ENCODE data around the gene FAM50B.

DNA sequence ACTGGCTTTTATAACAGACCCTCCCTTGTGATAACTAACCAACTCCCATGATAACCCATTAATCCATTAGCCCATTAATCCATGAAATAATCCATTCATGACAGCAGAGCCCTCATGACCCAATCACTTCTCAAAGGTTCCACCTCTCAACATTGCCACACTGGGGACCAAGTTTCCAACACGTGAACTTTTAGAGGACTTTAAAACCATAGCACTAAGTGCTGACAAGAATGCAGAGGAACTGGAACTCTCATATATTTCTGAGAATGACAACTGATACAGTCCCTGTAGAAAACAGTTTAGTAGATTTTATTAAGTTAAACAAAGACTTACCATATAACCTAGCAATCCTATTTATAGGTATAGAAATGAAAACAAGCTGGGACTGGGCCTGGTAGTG lies 11.4 kb upstream of the FAM50B start:
- peak in 1 of 2 donors; percentile 12 for TF ChIP-seq RAD21 (IDR thresholded peaks at IDR 0.05)
- TF ChIP-seq, protein P1, sequence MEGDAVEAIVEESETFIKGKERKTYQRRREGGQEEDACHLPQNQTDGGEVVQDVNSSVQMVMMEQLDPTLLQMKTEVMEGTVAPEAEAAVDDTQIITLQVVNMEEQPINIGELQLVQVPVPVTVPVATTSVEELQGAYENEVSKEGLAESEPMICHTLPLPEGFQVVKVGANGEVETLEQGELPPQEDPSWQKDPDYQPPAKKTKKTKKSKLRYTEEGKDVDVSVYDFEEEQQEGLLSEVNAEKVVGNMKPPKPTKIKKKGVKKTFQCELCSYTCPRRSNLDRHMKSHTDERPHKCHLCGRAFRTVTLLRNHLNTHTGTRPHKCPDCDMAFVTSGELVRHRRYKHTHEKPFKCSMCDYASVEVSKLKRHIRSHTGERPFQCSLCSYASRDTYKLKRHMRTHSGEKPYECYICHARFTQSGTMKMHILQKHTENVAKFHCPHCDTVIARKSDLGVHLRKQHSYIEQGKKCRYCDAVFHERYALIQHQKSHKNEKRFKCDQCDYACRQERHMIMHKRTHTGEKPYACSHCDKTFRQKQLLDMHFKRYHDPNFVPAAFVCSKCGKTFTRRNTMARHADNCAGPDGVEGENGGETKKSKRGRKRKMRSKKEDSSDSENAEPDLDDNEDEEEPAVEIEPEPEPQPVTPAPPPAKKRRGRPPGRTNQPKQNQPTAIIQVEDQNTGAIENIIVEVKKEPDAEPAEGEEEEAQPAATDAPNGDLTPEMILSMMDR (IDR thresholded peaks at IDR 0.05; ENCODE audit: low read depth, low read length, missing input control) = no peak
- peak; percentile 44 for TF ChIP-seq SP1 (IDR thresholded peaks at IDR 0.05)
- TF ChIP-seq, protein P2, sequence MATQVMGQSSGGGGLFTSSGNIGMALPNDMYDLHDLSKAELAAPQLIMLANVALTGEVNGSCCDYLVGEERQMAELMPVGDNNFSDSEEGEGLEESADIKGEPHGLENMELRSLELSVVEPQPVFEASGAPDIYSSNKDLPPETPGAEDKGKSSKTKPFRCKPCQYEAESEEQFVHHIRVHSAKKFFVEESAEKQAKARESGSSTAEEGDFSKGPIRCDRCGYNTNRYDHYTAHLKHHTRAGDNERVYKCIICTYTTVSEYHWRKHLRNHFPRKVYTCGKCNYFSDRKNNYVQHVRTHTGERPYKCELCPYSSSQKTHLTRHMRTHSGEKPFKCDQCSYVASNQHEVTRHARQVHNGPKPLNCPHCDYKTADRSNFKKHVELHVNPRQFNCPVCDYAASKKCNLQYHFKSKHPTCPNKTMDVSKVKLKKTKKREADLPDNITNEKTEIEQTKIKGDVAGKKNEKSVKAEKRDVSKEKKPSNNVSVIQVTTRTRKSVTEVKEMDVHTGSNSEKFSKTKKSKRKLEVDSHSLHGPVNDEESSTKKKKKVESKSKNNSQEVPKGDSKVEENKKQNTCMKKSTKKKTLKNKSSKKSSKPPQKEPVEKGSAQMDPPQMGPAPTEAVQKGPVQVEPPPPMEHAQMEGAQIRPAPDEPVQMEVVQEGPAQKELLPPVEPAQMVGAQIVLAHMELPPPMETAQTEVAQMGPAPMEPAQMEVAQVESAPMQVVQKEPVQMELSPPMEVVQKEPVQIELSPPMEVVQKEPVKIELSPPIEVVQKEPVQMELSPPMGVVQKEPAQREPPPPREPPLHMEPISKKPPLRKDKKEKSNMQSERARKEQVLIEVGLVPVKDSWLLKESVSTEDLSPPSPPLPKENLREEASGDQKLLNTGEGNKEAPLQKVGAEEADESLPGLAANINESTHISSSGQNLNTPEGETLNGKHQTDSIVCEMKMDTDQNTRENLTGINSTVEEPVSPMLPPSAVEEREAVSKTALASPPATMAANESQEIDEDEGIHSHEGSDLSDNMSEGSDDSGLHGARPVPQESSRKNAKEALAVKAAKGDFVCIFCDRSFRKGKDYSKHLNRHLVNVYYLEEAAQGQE (IDR thresholded peaks at IDR 0.05) = no peak
- TF ChIP-seq GABPA (IDR thresholded peaks at IDR 0.05 in 1 of 2, conservative IDR thresholded peaks at IDR 0.05 in 1 of 2) = no peak
- TF ChIP-seq EGR1 (IDR thresholded peaks at IDR 0.05; ENCODE audit: low read depth in 2 of 2) = no peak
- TF ChIP-seq, protein P3, sequence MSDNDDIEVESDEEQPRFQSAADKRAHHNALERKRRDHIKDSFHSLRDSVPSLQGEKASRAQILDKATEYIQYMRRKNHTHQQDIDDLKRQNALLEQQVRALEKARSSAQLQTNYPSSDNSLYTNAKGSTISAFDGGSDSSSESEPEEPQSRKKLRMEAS (IDR thresholded peaks at IDR 0.05) = no peak
